HG02798 (cell line): Measurements from ENCODE around the gene PDZD8.

ENCODE experiments used
- ATAC-seq: cut with Tn5 transposase; IDR thresholded peaks from one replicate; pipeline ENCODE4 v1.9.1; 2021; ENCODE audit warnings: mild to moderate bottlenecking; ENCODE audit not compliant: unreplicated experiment, poor library complexity

PDZD8 gene

GRCh38 chr10:117257721-117258120, 117.5 kb downstream of the PDZD8 start:
- ATAC-seq = no peak

GRCh38 chr10:117256910-117257309, 118.3 kb downstream of the PDZD8 start:
- ATAC-seq = no peak

- no peak for ATAC-seq
Measured at GRCh38 chr10:117255835-117256460, 119.3 kb downstream of the PDZD8 start.

- no peak for ATAC-seq
Measured at GRCh38 chr10:117254774-117255735, 120.2 kb downstream of the PDZD8 start.

GRCh38 chr10:117254338-117254737, 120.9 kb downstream of the PDZD8 start:
- ATAC-seq = no peak

- no peak for ATAC-seq
Measured at GRCh38 chr10:117253908-117254307, 121.3 kb downstream of the PDZD8 start.

GRCh38 chr10:117250411-117250810, 124.8 kb downstream of the PDZD8 start:
- no peak for ATAC-seq

- no peak for ATAC-seq
Measured at GRCh38 chr10:117249493-117250093, 125.6 kb downstream of the PDZD8 start.

- no peak for ATAC-seq
Measured at GRCh38 chr10:117248750-117249465, 126.3 kb downstream of the PDZD8 start.

- no peak for ATAC-seq
Measured at GRCh38 chr10:117246997-117247671, 128.1 kb downstream of the PDZD8 start.

GRCh38 chr10:117242463-117242832, 132.8 kb downstream of the PDZD8 start:
- ATAC-seq = no peak

- ATAC-seq = no peak
Measured at GRCh38 chr10:117241541-117242462, 133.4 kb downstream of the PDZD8 start.

- no peak for ATAC-seq
Measured at GRCh38 chr10:117240621-117241529, 134.4 kb downstream of the PDZD8 start, which contains the start of gene SLC18A2. TSS of gene SLC18A2 (plus strand) at chr10:117241114. CDS start at chr10:117241694, 580 bp downstream.

- ATAC-seq = no peak
Measured at GRCh38 chr10:117239721-117240620, 135.3 kb downstream of the PDZD8 start.

- ATAC-seq = no peak
Measured at GRCh38 chr10:117239051-117239450, 136.2 kb downstream of the PDZD8 start.

GRCh38 chr10:117237401-117237991, 137.7 kb downstream of the PDZD8 start:
- ATAC-seq = peak; percentile 37
